HS-5 (cell line): ENCODE results near the gene CYP2A7.
"Not testable (repeated sequence)": the region's sequence is repeated elsewhere in the genome, so short reads cannot be mapped to it uniquely, and the experiment has no call there.

Experiments
- DNase-seq: peaks from one replicate; pipeline ENCODE4 v3.0.0-alpha.2; 2012; ENCODE audit warnings: low read depth

Gene CYP2A7, protein sequence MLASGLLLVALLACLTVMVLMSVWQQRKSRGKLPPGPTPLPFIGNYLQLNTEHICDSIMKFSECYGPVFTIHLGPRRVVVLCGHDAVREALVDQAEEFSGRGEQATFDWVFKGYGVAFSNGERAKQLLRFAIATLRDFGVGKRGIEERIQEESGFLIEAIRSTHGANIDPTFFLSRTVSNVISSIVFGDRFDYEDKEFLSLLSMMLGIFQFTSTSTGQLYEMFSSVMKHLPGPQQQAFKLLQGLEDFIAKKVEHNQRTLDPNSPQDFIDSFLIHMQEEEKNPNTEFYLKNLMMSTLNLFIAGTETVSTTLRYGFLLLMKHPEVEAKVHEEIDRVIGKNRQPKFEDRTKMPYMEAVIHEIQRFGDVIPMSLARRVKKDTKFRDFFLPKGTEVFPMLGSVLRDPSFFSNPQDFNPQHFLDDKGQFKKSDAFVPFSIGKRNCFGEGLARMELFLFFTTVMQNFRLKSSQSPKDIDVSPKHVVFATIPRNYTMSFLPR

DNA sequence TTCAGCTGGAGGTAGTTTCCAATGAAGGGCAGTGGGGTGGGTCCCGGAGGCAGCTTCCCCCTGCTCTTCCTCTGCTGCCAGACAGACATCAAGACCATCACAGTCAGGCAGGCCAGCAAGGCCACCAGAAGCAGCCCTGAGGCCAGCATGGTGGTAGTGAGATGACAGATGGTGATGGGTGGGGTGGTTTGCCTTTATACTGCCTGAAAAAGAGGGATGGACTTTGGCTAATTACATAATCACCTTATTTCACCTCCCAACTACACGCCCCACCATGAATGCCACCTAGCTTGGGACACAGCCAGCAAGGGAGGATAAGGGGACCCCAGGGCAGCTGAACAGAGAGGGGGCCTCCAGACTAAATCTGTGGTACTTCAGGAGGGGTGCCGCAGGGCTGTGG, at the start of gene CYP2A7:
CYP2A7 (minus strand) TSS at position 170 of the 400 bp plus-strand sequence; CDS start at position 149, 21 bp downstream.
- DNase-seq: not testable (repeated sequence)

DNA sequence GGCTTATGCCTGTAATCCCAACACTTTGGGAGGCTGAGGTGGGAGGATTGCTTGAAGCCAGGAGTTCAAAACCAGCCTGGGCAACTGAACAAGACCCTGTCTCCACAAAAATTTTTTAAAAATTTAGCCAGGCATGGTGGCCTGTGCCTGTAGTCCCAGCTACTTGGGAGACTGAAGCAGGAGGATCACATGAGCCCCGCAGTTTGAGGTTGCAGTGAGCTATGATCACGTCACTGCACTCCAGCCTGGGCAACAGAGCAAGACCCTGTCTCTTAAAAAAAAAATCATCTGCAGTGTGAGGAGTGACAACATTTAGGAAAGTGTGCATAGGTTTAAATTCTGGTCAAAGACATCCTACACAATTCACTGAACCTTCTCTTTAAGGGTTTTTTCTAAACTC, 48.8 kb upstream of the CYP2A7 start:
- DNase-seq: not testable (repeated sequence)

DNA sequence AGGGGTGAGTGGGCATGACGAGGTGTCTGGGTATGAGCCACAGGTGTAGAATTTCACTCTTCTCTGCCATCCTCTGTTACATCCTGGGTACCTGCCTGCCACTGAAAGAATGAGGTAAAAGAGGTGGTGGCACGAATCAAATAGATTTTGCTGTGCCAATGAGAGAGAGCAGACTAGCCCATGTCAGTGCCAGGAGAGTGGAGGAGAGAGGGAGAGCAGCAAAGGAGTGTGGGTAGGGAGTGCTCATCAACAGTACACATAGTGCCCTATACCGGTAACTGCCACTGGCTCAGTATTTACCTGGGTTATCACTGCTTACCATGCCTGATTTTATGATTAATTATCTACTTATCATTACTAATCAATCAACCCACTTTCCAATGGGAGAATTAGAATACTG, 47.9 kb upstream of the CYP2A7 start:
- not testable (repeated sequence) for DNase-seq

DNA sequence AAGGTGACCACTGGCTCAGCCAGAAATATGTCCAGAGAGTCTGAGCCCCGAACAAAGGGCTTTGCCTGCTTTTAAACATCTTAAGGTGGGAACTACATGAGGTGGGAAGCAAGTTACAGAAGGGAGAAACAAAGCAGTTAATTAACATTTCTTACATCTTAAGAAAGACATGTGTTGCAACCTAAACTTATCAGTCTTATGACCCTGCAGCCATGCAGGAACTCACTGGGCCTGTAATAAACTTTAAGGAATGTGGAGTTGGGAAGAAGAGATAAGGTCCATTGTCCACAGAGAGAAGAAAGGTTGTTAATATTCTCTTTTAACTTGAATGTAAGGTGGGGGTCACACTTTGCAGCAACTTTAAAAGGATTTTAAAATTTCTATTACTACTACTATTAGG, 46.8 kb upstream of the CYP2A7 start:
- DNase-seq: no peak

DNA sequence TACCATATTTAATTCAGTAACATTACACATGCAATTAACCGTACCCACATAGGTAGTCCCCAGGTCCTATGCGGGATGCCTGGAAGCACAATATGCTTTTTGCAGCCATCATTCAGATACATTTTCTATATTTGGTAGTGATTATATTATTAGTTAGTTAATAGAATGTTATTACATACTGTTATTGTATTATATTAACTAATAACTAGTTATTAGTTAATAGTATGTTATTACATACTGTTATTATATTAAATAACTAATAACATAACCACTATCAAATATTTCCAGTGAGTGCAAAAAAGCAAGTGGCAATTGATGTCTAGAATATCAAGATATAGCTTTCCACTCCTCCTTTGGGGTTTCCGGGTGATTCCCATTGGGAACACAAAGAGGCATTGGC, 45.5 kb upstream of the CYP2A7 start:
- DNase-seq: no peak

DNA sequence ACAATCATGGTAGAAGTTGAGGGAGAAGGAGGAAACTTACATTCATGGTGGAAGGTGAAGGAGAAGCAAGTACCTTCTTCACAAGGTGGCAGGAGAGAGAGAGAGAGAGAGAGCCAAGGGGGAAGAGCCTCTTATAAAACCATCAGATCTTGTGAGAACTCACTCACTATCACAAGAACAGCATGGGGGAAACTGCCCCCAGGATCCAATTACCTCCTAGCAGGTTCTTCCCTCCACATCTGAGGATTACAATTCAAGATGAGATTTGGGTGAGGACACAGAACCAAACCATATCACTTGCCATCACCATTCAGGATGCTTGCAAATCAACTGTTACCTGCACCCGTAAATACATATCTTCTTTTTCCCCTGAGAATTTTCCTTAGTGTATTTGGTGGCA, 44.2 kb upstream of the CYP2A7 start:
- not testable (repeated sequence) for DNase-seq

DNA sequence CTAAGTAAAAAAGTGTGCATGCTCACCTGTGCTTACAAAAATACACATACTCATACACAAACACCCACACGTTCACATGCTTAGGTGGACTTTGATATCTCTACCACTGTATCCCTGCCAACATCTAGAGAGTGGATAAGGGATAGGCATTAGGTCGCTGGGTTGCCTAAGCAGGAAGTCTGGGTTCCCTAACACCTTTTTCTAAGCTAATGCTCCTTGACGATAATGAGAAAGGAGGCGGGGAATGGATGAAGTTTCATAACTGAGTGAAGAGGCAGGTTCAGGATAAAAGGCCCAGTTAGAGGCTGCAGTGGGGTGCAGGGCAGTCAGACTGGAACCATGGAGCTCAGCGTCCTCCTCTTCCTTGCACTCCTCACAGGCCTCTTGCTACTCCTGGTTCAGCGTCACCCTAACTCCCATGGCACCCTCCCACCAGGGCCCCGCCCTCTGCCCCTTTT, 41.9 kb upstream of the CYP2A7 start:
- no peak for DNase-seq

DNA sequence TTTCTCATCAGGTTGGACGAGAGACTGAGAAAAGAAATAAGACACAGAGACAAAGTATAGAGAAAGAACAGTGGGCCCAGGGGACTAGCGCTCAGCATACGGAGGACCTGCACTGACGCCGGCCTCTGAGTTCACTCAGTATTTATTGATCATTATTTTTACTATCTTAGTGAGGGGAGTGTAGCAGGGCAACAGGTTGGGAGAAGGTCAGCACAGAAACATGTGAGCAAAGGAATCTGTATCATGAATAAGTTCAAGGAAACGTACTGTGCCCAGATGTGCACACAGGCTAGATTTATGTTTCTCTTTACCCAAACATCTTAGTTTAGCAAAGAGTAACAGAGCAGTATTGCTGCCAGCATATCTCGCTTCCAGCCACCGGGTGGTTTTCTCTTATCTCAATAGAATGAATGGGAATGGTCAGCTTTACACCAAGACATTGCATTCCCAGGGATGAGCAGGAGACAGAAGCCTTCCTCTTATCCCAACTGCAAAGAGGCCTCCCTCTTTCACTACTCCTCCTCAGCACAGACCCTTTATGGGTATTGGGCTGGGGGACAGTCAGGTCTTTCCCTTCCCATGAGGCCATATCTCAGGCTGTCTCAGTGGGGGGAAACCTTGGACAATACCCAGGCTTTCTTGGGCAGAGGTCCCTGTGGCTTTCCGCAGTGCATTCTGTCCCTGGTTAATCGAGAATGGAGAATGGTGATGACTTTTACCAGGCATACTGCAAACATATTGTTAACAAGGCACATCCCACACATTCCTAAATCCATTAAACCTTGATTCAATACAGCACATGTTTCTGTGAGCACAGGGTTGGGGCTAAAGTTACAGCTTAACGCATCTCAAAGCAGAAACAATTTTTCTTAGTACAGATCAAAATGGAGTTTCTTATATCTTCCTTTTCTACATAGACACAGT, 40.5 kb upstream of the CYP2A7 start:
- DNase-seq: not testable (repeated sequence)

DNA sequence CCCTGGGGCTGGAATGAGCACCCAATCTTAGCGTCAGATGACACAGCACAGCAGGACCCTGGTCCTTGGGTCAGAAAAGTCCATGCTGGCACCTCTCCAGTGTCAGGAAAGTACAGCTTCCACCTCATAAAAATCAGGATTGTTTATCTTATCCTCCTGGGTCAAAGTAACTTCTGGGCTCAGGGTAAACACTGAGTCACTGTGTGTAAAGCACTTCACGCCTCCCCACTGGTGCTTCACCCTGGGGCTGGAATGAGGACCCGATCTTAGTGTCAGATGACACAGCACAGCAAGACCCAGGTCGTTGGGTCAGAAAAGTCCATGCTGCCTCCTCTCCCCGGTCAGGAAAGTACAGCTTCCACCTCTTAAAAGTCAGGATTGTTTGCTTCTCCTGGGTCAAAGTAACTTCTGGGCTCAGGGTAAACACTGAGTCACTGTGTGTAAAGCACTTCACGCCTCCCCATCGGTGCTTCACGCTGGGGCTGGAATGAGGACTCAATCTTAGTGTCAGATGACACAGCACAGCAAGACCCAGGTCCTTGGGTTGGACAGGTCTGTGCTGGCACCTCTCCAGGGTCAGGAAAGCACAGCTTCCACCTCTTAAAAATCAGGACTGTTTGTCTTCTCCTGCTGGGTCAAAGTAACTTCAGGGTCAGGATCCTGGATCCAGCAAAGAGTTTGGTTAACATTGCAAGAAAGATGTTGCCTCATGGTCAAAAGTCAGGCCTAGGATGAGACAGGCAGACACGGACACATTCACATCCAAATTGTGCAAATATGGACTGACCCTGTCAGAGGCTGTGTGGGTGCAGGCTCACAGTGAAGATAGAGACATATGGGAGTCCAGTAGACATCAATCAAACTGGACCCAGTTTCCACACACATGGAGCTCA, 39.2 kb upstream of the CYP2A7 start:
- no peak for DNase-seq

DNA sequence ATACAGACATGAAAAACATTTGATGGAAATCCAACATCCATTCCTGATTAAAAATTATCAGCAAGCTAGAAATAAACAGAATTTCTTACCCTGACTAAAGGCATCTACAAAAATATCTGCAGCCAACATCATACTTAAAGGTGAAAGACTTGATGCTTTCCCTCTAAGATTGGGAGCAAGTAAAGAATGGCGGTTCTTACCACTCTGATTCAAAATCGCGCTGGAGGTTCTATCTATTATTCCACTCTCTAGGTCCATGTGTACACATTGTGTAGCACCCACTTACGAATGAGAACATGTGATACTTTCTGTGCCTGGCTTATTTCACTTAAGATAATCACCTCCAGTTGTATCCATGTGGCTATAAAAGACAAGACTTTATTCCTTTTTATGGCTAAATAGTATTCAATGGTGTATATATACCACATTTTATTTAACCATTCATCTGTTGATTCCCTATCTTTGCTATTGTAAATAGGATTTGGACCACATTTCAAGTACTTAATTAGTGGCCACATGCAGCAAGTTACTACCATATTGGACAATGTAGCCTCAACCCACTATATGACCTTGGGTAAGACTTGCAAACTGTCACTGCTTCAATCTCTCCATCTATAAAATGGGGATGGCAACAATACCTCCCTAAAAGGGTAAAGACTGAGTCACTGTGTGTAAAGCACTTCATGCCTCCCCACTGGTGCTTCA, 38.4 kb upstream of the CYP2A7 start:
- no peak for DNase-seq

DNA sequence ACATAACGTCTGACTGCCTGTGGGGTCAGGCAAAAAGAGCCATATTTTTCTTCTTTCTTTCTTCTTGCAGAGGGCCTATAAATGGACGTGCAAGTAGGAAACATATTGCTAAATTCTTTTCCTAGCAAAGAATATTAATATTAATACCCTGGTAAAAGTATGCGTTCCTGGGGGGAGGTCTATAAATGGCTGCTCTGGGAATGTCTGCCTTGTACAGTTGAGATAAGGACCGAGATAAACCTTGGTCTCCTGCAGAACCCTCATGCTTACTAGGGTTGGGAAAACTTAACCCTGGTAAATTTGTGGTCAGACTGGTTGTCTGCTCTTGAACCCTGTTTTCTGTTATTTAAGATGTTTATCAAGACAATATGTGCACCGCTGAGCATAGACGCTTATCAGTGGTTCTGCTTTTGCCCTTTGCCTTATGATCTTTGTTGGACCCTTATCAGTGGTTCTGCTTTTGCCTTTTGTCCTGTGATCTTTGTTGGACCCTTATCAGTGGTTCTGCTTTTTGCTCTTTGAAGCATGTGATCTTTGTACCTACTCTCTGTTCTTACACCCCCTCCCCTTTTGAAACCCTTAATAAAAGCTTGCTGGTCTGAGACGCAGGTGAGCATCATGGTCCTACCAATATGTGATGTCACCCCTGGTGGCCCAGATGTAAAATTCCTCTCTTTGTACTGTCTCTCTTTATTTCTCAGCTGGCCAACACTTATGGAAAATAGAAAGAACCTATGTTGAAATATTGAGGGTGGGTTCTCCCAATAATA, 37.7 kb upstream of the CYP2A7 start:
- DNase-seq: not testable (repeated sequence)

DNA sequence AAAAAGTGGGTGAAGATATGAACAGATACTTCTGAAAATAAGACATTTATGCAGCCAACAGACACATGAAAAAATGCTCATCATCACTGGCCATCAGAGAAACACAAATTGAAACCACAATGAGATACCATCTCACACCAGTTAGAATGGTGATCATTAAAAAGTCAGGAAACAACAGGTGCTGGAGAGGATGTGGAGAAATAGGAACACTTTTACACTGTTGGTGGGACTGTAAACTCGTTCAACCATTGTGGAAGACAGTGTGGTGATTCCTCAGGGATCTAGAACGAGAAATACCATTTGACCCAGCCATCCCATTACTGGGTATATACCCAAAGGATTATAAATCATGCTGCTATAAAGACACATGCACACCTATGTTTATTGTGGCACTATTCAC, 36.3 kb upstream of the CYP2A7 start:
- DNase-seq: not testable (repeated sequence)

DNA sequence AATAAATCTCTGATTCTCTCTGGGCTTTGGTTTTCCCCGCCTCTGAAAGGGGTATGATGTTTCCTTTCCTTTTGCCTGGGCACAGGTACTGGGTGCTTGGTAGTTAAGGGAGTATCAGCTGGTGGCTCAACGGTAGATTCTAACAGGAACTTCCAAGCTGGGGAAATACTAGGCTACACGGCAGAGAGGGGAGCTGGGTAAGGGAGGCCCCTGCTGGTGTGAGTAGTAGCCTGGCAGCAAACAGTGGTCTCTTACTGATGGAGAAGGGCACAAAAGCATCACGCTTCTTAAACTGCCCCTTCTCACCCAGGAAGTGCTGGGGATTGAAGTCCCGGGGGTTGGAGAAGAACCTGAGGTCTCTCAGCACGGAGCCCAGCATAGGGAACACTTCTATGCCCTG, 26.9 kb upstream of the CYP2A7 start:
- DNase-seq: no peak

DNA sequence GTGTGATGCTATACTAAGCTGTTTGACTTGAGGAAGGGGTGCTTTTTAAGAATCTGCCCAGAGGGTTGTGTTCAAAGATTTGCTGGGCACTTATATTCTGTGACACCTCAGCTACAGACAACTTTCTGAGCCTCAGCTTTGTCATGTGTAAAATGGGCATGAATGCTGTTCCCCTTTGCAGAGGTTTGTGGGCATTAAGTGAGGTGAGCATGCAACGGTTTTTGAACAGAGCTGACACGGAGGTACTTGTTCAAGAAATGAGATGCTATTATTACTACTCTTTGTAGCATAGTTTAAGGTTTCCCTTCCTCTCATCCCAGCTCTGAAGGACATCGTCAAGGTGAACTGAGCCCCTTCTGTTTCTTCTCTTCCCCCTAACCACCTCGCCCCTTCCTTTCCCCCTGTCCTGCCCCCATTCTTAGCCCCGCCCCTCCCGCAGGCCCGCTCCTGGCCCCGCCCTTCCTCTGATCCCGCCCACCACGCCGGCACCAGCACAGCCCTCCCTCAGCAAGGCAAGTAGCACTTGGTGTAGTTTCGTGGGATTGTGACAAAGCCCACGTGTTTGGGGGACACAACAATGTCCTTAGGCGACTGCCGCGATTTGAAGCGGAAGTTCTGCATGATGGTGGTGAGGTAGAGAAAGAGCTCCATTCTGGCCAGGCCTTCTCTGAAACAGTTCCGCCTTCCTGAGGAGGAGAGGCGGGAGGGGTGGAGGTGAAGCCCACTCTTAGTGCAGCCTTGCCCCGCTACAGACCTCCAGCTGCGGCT, 26.1 kb upstream of the CYP2A7 start:
- DNase-seq: no peak

DNA sequence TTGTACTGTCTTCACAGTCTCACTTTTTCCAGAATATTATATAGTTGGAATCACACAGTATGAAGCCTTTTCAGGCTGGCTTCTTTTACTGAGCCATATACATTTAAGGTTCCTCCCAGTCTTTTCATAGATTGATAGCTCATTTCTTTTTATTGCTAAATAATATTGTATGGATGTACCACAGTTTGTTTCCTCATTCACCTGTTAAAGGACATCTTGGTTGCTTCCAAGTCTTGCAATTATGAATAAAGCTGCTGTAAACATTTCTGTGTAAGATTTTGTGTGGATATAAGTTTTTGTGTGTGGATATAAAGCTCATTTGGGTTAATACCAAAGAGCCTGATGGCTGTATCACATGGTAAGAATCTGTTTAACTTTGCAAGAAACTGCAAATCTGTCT, 24.5 kb upstream of the CYP2A7 start:
- DNase-seq: no peak

DNA sequence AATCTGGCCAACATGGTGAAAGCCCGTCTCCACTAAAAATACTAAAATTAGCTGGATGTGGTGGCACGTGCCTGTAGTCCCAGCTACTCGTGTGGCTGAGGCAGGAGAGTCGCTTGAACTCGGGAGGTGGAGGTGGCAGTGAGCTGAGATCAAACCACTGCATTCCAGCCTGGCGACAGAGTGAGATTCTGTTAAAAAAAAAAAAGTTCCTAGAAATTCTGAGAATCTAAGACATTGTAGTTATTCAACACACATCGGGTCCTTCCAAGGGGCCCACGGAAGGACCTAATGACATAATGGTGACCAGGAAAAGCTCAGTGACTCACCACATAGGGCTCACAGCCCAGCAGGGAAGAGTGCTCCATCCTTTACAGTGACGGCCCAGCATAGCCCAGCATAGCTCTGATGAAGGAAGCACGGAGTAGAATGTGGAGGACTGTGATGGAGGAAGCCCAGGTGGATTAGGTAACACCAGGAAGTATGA, 22.7 kb upstream of the CYP2A7 start:
- not testable (repeated sequence) for DNase-seq

DNA sequence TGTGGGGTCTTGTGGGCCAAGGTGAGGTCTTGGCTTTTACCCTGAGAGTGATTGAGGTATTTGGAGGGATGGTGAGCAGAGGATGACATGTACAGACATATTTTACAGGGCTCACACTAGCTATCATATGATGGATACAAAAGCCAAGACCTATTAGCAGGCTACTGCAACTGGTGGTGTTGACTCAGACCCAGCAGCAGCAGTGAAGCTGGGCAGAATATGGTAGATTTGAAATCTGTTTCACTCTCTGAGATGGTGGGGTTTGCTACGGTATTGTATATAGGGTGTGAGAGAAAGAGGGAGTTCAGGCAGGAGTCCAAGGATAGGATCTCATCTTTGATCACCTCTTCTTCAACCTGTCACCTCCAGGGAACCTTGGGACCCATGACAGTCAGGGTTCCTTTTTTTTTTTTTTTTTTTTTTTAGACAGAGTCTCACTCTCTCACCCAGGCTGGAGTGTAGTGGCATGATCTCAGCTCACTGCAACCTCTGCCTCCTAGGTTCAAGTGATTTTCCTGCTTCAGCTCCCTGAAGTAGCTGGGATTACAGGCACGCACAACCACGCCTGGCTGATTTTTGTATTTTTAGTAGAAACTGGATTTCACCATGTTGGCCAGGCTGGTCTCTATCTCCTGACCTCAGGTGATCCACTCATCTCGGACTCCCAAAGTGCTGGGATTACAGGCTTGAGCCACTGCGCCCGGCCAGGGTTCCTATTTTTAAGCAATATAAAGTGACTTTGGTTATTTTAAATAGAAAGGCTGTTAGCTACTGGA, 20.1 kb upstream of the CYP2A7 start:
- DNase-seq: not testable (repeated sequence)

DNA sequence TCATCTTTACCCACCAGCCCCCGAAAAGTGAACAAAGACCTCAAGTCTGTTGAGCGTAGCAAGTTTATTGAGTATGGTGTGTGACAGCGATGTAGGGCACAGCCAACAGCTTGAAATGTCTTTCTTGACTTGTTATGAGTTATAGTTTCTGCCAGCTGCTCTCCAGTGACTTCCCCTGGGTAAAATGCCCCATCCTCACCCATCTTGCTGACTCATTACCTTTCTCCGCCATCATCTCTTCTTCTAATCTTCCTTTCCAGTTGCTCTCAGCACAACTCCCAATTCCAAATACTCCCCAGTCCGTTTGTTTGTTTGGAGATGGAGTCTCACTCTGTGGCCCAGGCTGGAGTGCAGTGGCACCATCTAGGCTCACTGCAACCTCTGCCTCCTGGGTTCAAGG, 18.5 kb upstream of the CYP2A7 start:
- not testable (repeated sequence) for DNase-seq
